ENCODE results near the gene GRAMD2B. TPM values are rescaled to one million over a fixed set of nuclear protein-coding genes. Genes with fewer than 3 reads are reported as not detected.

Gene GRAMD2B
- total and polyA plus RNA-seq, 2 of the 8 experiments (the other 6 are each of a cell fraction or from before 2014, with no cell fraction given) = 6.4 to 9.4 TPM

DNA sequence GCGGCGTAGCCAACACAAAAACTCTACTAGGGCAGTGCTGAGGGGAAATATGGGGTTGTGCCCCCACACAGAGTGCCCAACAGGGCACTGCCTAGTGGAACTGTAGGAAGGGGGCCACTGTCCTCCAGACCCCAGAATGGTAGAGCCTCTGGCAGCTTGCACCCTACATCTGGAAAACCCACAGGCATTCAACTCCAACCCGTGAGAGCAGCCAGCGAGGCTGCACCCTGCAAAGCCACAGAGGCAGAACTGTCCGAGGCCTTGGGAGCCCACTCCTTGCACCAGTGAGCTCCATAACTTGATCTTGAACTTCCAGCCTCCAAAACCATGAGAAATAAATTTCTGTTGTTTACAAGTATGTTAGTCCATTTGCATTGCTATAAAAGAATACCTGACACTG is 27.7 kb downstream of the GRAMD2B start (continued):
- no peak for TF ChIP-seq CHD2 (IDR thresholded peaks at IDR 0.05; ENCODE audit: low read length)
- no peak for TF ChIP-seq CTCF (IDR thresholded peaks at IDR 0.05; ENCODE audit: control extremely low read depth in 1 of 3, insufficient read depth in 1 of 3, low read depth in 1 of 3, low read length in 3 of 3)
- no peak for TF ChIP-seq TAF7 (optimal IDR thresholded peaks at IDR 0.05; ENCODE audit: borderline replicate concordance, low read depth, low read length)
- no peak for TF ChIP-seq EGR1 (IDR thresholded peaks at IDR 0.05; ENCODE audit: borderline replicate concordance, low read depth, low read length)

Data from H1 (cell line).